SK-N-SH (cell line): ENCODE results near the gene PRR12. TPM values are rescaled to one million over a fixed set of nuclear protein-coding genes. Genes with fewer than 3 reads are reported as not detected.
A peak's percentile ranks its signal among the peaks of the same experiment; 100 is the strongest.

Experiments used
- CTCF ChIA-PET: fragments of 300-600, 350-600 bp; formaldehyde crosslinking; extraction: SDS; loops from one replicate; lab custom pipeline; 2021; lab: Yijun Ruan, JAX
- POLR2A ChIA-PET: fragments of 350-600 bp; sonication (Branson Sonifier 250); formaldehyde crosslinking; extraction: SDS; loops from one replicate; lab custom pipeline; 2020; ENCODE audit warnings: antibody characterized with exemption, inconsistent platforms; lab: Yijun Ruan, JAX
- DNase-seq: peaks from one replicate; pipeline ENCODE4 v3.0.0; 2012
- H2AFZ ChIP-seq: fragments of 200-600 bp; sonication (generic); 2 replicates; pipeline ENCODE4 v1.8.1; 2016; ENCODE audit warnings: antibody characterized with exemption, mild to moderate bottlenecking, low read depth
- H3F3A ChIP-seq: fragments of 200-600 bp; sonication (generic); replicated peaks from 2 replicates; pipeline ENCODE3; 2016; ENCODE audit warnings: antibody characterized with exemption, mild to moderate bottlenecking; ENCODE audit not compliant: insufficient read depth
- H3K27ac ChIP-seq, 2 experiments: fragments of 200-500 bp in 1 of 2; fragments of 200-600 bp in 1 of 2; sonication (Bioruptor generic) in 1 of 2; sonication (generic), shearing (Covaris generic) in 1 of 2; 2 replicates each; pipeline versions ENCODE4 v1.5.1 to v1.6.1; 2014 to 2016; ENCODE audit warnings: low read depth in 2 of 2, inconsistent platforms in 1 of 2, low read length in 1 of 2, mild to moderate bottlenecking in 1 of 2, mixed read lengths in 1 of 2
- H3K27me3 ChIP-seq: fragments of 200-600 bp; sonication (generic), shearing (Covaris generic); 2 replicates; pipeline ENCODE4 v1.6.1; 2016; ENCODE audit warnings: mixed run types; ENCODE audit not compliant: insufficient read depth
- H3K36me3 ChIP-seq, 2 experiments: fragments of 200-500 bp in 1 of 2; fragments of 200-600 bp in 1 of 2; sonication (Bioruptor generic) in 1 of 2; sonication (generic) in 1 of 2; replicated peaks in 1 of 2; 2 replicates each; pipeline versions ENCODE3 to v1.5.1; 2014 to 2016; ENCODE audit warnings: low read length in 1 of 2, mild to moderate bottlenecking in 1 of 2; ENCODE audit not compliant: insufficient read depth in 2 of 2, control insufficient read depth in 1 of 2
- H3K4me1 ChIP-seq, 2 experiments: fragments of 200-500 bp in 1 of 2; fragments of 200-600 bp in 1 of 2; sonication (Bioruptor generic) in 1 of 2; sonication (generic), shearing (Covaris generic) in 1 of 2; 2 replicates each; pipeline versions ENCODE4 v1.5.1 to v1.6.1; 2014 to 2016; ENCODE audit warnings: low read depth in 1 of 2, low read length in 1 of 2, mixed run types in 1 of 2; ENCODE audit not compliant: insufficient read depth in 2 of 2, control insufficient read depth in 1 of 2
- H3K4me2 ChIP-seq: fragments of 200-600 bp; sonication (generic), shearing (Covaris generic); 2 replicates; pipeline ENCODE4 v1.6.1; 2017; ENCODE audit warnings: mixed run types
- H3K4me3 ChIP-seq, 2 experiments: fragments of 200-500 bp in 1 of 2; fragments of 200-600 bp in 1 of 2; sonication (Bioruptor generic) in 1 of 2; sonication (generic), shearing (Covaris generic) in 1 of 2; 2 replicates each; pipeline versions ENCODE4 v1.5.1 to v1.8.1; 2014 to 2016; ENCODE audit warnings: low read depth in 2 of 2, inconsistent platforms in 1 of 2, low read length in 1 of 2, mild to moderate bottlenecking in 1 of 2, mixed read lengths in 1 of 2, moderate library complexity in 1 of 2
- H3K79me2 ChIP-seq: fragments of 200-600 bp; sonication (generic); 2 replicates; pipeline ENCODE4 v1.8.1; 2017; ENCODE audit warnings: mild to moderate bottlenecking; ENCODE audit not compliant: insufficient read depth
- H3K9ac ChIP-seq: fragments of 200-600 bp; sonication (generic); 2 replicates; pipeline ENCODE4 v1.6.1; 2017; ENCODE audit warnings: mixed run types
- H3K9me2 ChIP-seq: fragments of 200-600 bp; sonication (generic); 2 replicates; pipeline ENCODE4 v1.6.1; 2017; ENCODE audit warnings: mixed run types
- H3K9me3 ChIP-seq: fragments of 200-600 bp; sonication (generic); 2 replicates; pipeline ENCODE4 v1.6.1; 2017; ENCODE audit warnings: mixed run types, mild to moderate bottlenecking, moderate library complexity
- H4K20me1 ChIP-seq: fragments of 200-600 bp; sonication (generic); 2 replicates; pipeline ENCODE4 v1.6.1; 2017; ENCODE audit warnings: mild to moderate bottlenecking, mixed run types; ENCODE audit not compliant: insufficient read depth
- CHD2 ChIP-seq: fragments of 150-350 bp; IDR thresholded peaks from 2 replicates; pipeline ENCODE4 v1.6.1; 2018; ENCODE audit warnings: low read length; ENCODE audit not compliant: partially characterized antibody
- EP300 ChIP-seq, 2 experiments: IDR thresholded peaks; 2 replicates each; pipeline versions ENCODE4 v1.4.0 to v1.6.1; 2012; ENCODE audit warnings: borderline replicate concordance in 1 of 2, low read depth in 1 of 2, low read length in 1 of 2
- FOSL2 ChIP-seq: IDR thresholded peaks from 2 replicates; pipeline ENCODE4 v1.4.0; 2012; ENCODE audit warnings: low read depth, mild to moderate bottlenecking, moderate library complexity, borderline replicate concordance
- FOXJ3 ChIP-seq: sonication (generic); formaldehyde crosslinking; IDR thresholded peaks from 2 replicates; pipeline ENCODE4 v1.5.1; 2020; ENCODE audit warnings: mild to moderate bottlenecking, missing genetic modification reagents
- JUND ChIP-seq: IDR thresholded peaks from 2 replicates; pipeline ENCODE4 v1.4.0; 2012
- MAX ChIP-seq: IDR thresholded peaks from 2 replicates; pipeline ENCODE4 v1.4.0; 2012; ENCODE audit warnings: low read depth
- MEF2A ChIP-seq: IDR thresholded peaks from 2 replicates; pipeline ENCODE4 v1.4.0; 2012; ENCODE audit warnings: low read depth, borderline replicate concordance
- NRF1 ChIP-seq: IDR thresholded peaks from 2 replicates; pipeline ENCODE4 v1.6.1; 2012; ENCODE audit warnings: low read depth, mild to moderate bottlenecking, low read length
- POLR2AphosphoS5 ChIP-seq: IDR thresholded peaks from 2 replicates; pipeline ENCODE4 v1.6.1; 2012; ENCODE audit warnings: low read depth, low read length
- SMC3 ChIP-seq: IDR thresholded peaks from 2 replicates; pipeline ENCODE4 v1.6.1; 2012; ENCODE audit warnings: low read depth, low read length, improper control_type of control experiment
- TAF1 ChIP-seq: IDR thresholded peaks from 2 replicates; pipeline ENCODE4 v1.6.1; 2012; ENCODE audit warnings: low read depth, mild to moderate bottlenecking, low read length, moderate library complexity, borderline replicate concordance
- TEAD4 ChIP-seq: IDR thresholded peaks from 2 replicates; pipeline ENCODE4 v1.4.0; 2012; ENCODE audit warnings: mild to moderate bottlenecking, borderline replicate concordance; ENCODE audit not compliant: insufficient read depth
- USF1 ChIP-seq: IDR thresholded peaks from 2 replicates; pipeline ENCODE4 v1.4.0; 2012; ENCODE audit warnings: low read depth, borderline replicate concordance
- YY1 ChIP-seq: IDR thresholded peaks from 2 replicates; pipeline ENCODE4 v1.4.0; 2012; ENCODE audit warnings: low read depth, mild to moderate bottlenecking
- WGBS: methylation state at CpG from one replicate; pipeline ENCODE4 v1.1.6; 2017; ENCODE audit warnings: low lambda C conversion rate; 5-methylcytosine and 5-hydroxymethylcytosine counted together
- polyA plus RNA-seq, 3 experiments: library from polyadenylated mRNA; depleted of rRNA; stranded (reverse); fragments of >200 nt; gene quantifications; 2 replicates each; pipeline ENCODE4 v1.2.3, GENCODE V29; 2012

PRR12 gene
- polyA plus RNA-seq, 1 of the 3 experiments (the other 2 are of a cell fraction): 1.7 TPM

DNA sequence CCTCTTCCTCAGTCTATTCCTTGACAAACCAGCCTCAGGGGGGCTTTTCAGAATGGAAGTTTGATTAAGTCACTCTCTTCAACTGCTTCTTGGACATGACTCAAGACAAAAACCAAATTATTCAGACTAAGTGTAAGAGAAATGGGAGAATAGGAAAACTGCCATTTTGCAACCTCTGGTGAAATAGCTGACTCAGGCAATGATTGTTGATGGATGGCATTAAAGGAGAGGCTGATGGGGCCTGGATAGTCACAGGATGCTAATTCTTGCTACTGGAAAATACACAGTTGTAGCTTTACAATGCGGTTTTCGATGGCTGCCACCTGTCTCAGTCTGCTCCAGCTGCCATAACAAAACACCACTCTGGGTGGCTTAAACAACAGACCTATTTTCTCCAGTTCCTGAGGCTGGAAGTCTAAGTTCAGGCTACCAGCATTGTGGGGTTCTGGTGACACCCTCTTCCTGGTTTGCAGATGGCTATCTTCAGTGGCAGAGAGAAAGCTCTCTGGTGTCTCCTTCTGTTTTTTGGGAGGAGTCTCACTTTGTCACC, 16.7 kb upstream of the PRR12 start:
- Histone ChIP-seq H4K20me1 (peaks cover 15% of the 10 kb centered on the region), H3K36me3 (peaks cover 6 to 13% of the 10 kb centered on the region in 2 experiments), H3K4me1 (peaks cover 7 to 12% of the 10 kb centered on the region in 2 experiments; a peak in 3 of 4 replicates), H3K9ac (no peak overlapping the region), H3F3A (peaks cover 19% of the 10 kb centered on the region), H2AFZ (no peak overlapping the region), H3K4me3 (no peak overlapping the region), H3K27ac (no peak overlapping the region), H3K9me2 (no peaks in the 10 kb centered on the region), H3K9me3 (no peaks in the 10 kb centered on the region), H3K79me2 (peaks cover 97% of the 10 kb centered on the region), H3K4me2 (no peak overlapping the region), H3K27me3 (no peaks in the 10 kb centered on the region)
- DNase-seq: no peak
- CTCF ChIA-PET: interaction anchor here (0.6 to 2.1 kb wide), 5 partner anchors 28 to 265 kb away, joined by 3 to 6 read pairs (median 3); no protein-coding TSS in a partner anchor
- no peak for TF ChIP-seq USF1
- TF ChIP-seq CHD2: no peak
- no peak for TF ChIP-seq SMC3
- TF ChIP-seq TAF1: no peak
- TF ChIP-seq POLR2AphosphoS5: no peak
- no peak for TF ChIP-seq MEF2A
- TF ChIP-seq FOSL2: no peak
- no peak for TF ChIP-seq TEAD4
- WGBS: 100% methylated on average over 2 of the region's 2 CpGs
- POLR2A ChIA-PET: no interaction called here

- Histone ChIP-seq H3K36me3 (peaks cover 6 to 13% of the 10 kb centered on the region in 2 experiments), H3K27me3 (no peaks in the 10 kb centered on the region), H3K9ac (peak overlapping the region; percentile 83), H3K9me3 (no peaks in the 10 kb centered on the region), H3F3A (peaks cover 4% of the 10 kb centered on the region), H3K4me2 (peak overlapping the region; percentile 74), H3K4me1 (peaks cover 0 to 4% of the 10 kb centered on the region in 2 experiments; a peak in 2 of 4 replicates), H2AFZ (no peak overlapping the region; the same call in 1 of the 2 replicates), H3K9me2 (no peaks in the 10 kb centered on the region), H3K27ac (no peak overlapping the region), H3K4me3 (peak overlapping the region; percentile 66 to 88), H4K20me1 (no peaks in the 10 kb centered on the region; the same call in 1 of the 2 replicates), H3K79me2 (peaks cover 60% of the 10 kb centered on the region)
- TF ChIP-seq JUND (no peak), MEF2A (no peak), MAX (no peak), POLR2AphosphoS5 (no peak), YY1 (no peak), EP300 (IDR thresholded peaks at IDR 0.05; ENCODE audit: borderline replicate concordance in 1 of 2, low read depth in 1 of 2, low read length in 1 of 2) (no peak), NRF1 (no peak), USF1 (no peak), FOXJ3 (CRISPR knock-in tag) (no peak)
- CTCF ChIA-PET: interaction anchor here (1.2 to 6.8 kb wide), 6 partner anchors 9 to 103 kb away, joined by 3 to 65 read pairs (median 7); partner anchors contain the start of gene RPS11
- POLR2A ChIA-PET: interaction anchor here (1.0 to 1.4 kb wide), 3 partner anchors 83 to 134 kb away, joined by 3 to 4 read pairs (median 3); partner anchors contain the start of gene RPS11
- WGBS: 63% methylated on average over 4 of the region's 4 CpGs
- DNase-seq: no peak
These were observed 11.8 kb upstream of the PRR12 start for GRCh38 chr19:49579193-49579592.
